GM18907 (cell line): ENCODE results near the gene NEIL3.

Experiments used
- ATAC-seq: cut with Tn5 transposase; IDR thresholded peaks from one replicate; pipeline ENCODE4 v1.9.1; 2021; ENCODE audit warnings: mild to moderate bottlenecking, moderate library complexity; ENCODE audit not compliant: unreplicated experiment

The NEIL3 gene

DNA sequence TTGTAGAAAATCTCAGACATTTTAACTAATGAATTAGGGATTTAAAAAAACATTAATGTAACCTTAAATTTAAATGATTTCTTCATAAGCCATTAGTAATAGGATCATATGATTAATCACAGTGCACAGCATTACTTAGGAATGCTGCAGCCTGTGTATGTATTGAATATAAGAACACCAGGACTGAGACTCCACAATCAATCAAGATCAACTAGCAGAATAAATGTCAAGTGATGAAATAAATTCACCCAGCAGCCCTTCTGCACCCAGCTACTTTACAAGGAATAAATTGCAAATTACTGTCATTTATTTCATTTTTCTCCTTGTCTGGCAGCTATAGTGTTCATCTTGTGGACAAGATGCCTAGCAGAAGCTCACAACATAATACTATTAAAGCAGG is 46.5 kb downstream of the NEIL3 start:
- ATAC-seq, result no peak

GRCh38 chr4:177356921-177357320 is 47.2 kb downstream of the NEIL3 start:
- ATAC-seq, result no peak

DNA sequence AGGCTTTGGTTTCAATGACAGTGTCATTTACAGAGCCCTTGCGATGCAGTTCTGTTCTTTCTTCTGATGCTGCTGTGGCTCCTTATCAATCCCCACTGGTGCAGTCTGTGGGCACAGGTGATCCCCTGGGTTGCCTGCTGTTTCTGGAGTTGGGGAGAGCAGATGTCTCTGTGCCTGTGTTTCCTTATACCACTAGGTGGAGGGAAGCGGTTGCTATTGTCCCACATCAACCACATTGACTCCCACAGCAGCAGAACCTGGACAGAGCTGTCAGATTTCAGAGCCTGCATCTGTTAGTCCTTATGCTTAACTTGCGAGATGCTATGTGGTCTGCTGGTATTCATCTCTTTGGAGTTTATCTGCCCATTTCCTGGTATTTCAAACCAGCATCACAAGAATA is 57.7 kb downstream of the NEIL3 start:
- ATAC-seq, result peak; percentile 80

- no peak for ATAC-seq
Measured at GRCh38 chr4:177369372-177369771, 59.7 kb downstream of the NEIL3 start.

DNA sequence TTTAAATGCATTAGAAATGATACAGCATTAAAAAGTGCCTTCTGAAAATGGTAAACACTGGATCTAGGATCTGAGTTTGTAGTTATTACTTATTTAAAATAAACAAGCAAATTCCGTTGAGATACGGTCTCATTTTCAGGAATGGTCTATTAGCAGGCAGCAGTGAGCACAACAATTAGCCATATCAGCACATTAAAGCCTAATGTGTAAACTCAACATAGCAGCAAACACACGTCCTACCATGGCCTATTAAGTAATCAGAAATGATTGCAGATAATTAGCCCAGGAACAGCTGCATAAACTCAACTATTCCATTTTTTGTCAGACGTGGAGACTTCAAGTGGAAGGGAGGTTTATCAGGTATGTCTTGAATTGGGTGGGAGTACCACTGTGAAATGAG is 61.8 kb downstream of the NEIL3 start:
- no peak for ATAC-seq

DNA sequence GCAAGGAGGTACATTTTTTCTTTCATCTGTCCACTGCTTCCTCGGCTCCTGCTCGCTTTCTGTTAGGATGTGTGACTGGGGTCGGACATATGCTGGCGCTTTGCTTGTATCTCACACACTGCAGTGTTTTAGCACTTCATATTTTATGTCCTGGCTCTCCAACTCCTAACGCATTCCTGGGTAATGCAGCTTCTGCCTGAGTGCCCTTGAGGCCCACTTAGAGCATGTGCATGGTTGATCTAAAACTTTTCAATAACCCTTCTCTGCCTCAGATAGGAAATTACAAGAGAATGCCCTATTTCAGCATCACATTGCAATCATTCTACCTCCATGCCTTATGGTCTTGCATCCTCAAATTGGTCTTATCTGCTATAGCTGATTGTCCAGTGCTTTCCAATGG is 65.3 kb downstream of the NEIL3 start:
- ATAC-seq, result no peak

- no peak for ATAC-seq
Measured at GRCh38 chr4:177375372-177375771, 65.7 kb downstream of the NEIL3 start.

GRCh38 chr4:177376024-177376423 is 66.3 kb downstream of the NEIL3 start:
- ATAC-seq, result no peak

DNA sequence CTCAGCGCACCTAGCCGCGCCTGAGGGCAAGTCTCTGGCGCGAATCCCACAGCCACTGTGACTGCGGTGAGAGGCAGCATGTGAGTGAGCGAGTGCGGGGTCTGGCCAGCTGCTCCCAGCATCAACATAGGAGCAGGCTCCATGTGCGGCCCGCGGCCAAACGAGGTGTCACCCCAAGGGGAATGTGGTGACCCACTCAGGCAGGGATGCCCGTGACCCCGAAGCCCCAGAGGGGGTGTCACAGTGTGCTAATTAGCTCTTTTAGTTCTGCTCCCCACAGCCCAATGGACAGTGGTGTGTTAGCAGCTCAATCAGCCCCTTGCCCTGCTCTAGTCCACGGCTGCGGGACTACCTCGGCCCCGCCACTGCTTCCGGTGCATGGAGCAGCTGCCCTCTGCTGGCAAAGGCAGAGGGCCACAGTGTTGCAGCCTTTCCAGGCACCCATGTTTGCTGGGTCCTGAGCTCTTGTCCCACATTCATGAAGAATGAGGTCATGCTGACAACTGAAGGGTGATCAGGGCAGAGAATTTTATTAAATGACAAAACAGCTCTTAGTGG is 71.1 kb downstream of the NEIL3 start:
- no peak for ATAC-seq

- ATAC-seq, result no peak
Measured at GRCh38 chr4:177381762-177382310, 72.2 kb downstream of the NEIL3 start.

GRCh38 chr4:177384856-177385397 is 75.3 kb downstream of the NEIL3 start:
- ATAC-seq, result no peak

- no peak for ATAC-seq
Measured at GRCh38 chr4:177385576-177386277, 76.1 kb downstream of the NEIL3 start.

GRCh38 chr4:177386278-177386815 is 76.7 kb downstream of the NEIL3 start:
- ATAC-seq, result no peak

DNA sequence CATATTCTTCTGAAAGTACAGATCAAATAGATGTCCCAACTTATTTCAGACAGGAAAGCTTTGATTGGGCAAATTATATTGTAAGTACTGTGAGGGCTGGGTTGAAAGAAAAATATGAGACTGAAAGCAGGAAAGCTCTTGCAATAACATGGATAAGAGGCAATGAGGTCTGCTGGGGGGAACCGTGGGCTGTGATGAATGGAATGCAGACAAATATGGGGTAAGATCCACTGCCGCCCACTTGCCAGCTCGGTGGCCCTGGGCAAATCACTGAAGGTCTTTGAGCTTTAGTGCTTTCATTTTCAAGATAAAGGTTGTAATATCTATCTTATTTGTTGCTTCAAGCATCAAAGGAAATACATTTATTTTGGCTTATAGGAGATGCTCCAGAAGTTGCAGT is 81.6 kb downstream of the NEIL3 start:
- ATAC-seq, result no peak

DNA sequence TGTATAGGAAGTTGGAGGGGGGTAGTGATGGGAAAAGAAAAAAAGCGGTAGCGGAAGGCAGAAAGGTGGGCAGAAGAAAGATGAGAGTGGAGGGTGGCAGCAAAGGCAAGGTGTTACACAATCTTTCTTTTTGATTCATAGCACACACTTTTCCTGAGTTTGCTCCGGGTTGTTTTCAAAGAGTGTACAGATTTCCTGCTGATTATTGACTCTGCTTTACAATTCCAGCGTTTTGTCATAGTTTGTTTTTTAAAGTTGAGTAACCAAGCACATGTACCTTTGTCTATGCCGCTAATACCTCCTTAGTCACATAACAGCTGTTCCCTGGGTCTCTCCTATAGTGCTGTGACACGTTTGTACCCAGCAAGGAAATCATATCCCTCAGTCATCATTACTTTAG is 82.3 kb downstream of the NEIL3 start:
- no peak for ATAC-seq

DNA sequence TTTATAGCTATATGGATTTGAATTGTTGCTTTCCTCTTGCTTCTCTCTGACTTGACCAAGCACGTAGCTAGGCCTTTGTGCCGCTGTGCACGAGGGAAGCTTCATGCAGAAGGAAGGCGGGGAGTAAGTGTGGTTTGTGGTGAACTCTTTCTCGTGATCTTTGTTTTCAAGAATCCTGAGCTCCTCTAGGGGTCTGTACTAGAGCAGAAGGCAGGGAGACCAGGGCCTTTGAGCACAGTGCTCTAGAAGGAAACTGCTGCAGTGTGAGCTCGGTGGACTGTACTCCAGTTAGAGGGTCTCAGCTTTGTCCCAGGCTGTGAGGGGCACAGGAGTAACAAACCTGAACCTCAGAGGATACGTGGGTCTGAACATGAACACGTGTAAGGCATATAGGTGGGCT is 83.6 kb downstream of the NEIL3 start:
- peak; percentile 68 for ATAC-seq

DNA sequence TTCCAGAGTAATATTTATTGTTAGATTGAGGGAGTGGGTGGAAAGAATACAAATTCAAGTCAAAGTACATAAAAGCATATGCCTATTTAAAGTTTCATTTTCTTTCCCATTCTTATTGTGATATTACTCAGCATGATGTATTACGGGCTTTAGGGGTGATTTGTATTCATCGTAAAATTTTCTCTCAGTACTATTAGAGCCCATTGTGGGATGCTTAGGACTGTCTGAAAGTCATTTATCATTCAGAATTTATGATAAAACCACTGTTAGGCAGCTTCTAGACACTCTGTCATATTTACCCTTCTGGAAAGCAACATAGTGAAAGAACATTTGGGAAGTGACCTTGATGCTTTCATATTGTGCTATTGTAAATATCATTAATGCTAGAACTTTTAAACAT is 86.7 kb downstream of the NEIL3 start:
- ATAC-seq, result no peak

DNA sequence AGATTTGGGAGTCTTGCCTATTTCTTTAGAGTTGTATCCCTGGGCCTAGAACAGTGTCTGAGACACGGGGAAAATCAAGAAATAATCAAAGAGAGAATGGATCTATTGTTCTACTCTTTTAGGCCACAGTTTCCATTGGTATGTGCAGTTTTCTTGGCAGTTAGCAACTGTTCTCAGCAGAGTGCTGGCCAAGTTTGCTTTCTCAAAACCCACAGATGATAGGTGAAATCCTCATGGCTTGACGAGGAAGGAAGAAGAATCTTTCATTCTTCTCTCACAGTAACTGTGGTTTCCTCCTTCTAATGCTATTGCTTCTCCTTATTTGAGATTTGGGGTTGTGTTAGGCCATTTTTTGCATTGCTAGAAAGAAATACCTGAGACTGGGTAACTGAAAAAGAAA is 90.4 kb downstream of the NEIL3 start:
- no peak for ATAC-seq

DNA sequence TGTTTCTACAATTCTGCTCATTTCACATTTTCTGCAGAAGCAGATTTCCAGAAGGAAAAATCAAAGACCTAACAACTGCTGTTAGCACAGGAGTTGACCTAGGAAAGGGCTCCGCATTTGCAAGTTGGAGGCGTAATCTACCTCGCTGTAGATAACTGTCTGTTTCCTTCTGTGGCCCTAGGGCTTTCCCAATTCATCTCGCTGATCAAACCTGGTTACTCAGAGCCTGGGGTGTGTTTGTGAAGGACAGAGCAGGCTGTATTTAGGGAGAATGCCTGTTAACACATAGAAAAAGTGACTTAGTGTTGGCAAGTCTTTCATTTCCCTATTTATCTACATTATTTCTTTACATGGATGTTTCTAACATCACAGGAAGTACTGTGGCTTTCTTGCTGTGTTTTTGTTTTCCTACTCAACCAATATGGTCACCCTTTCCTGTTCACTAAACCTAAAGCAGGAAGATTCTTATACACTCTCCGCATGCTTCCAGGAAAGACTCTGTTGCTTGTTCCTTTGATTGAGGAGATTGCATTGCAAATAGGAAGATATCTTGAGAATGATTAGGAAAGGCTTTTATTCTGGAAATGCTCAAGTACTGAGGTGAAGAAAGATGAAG is 92.1 kb downstream of the NEIL3 start:
- no peak for ATAC-seq

DNA sequence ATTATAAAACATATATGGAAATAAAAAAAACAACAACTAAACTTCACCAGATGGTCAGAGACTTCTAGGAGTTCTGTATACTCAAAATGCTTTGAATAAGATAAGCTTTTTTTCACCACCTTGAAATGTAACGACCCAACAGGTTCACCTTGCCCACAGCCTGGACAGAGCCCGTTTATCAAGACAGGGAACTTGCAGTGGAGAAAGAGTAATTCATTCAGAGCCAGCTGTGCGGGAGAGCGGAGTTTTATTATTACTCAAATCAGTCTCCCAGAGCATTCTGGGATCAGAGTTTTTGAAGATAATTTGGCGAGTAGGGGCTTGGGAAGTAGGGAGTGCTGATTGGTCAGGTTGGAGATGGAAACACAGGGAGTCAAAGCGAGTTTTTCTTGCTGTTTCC is 94.1 kb downstream of the NEIL3 start:
- ATAC-seq, result no peak

DNA sequence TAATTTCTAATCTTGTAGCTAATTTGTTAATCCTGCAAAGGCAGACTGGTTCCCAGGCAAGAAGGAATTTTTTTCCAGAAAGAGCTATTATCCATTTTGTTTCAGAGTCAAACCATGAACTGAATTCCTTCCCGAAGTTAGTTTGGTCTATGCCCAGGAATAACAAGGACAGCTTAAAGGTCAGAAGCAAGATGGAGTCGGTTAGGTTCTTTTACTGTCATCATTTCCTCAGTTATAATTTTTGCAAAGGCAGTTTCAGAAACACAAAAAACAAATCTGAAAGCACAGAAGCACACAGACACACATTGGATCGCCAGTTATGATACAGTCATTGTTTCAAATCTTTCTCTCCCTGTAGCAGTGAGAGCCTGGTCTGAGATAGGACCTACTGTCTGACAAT is 94.7 kb downstream of the NEIL3 start:
- no peak for ATAC-seq

GRCh38 chr4:177404986-177405385 is 95.3 kb downstream of the NEIL3 start:
- no peak for ATAC-seq
